DLD1 (cell line): ENCODE data around the gene ERN2.

Source experiments
- in situ Hi-C: cut with HindIII; loops from 2 replicates; pipeline ENCODE4 v1.10.0; 2017; ENCODE audit warnings: low sequenced_read_pairs

ERN2 gene

GRCh38 chr16:23689442-23690187, 23.4 kb downstream of the ERN2 start:
- in situ Hi-C loops = no loop called here

- in situ Hi-C loops = no loop called here
These were observed 25.8 kb downstream of the ERN2 start for GRCh38 chr16:23687034-23687808.

DNA sequence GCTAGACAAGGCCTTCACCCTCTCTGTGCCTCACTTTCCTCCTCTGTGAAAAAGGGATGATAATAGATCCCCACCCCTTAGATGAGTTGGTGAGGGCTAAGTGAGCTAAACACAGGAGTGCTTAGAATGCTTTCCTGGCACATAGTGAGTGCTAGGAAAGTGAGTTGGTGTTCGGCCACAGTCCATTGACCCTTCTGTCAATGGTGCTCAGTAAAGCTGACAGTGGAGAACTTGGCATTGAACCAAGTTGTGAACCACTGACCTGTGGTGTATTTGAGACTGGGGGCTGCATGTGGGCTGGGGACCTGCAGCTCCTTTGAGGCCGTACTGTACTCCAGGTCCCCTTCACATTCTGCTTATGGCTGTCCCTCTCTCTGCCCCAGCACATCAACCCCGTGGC, 29.5 kb downstream of the ERN2 start:
- in situ Hi-C loops = no loop called here

DNA sequence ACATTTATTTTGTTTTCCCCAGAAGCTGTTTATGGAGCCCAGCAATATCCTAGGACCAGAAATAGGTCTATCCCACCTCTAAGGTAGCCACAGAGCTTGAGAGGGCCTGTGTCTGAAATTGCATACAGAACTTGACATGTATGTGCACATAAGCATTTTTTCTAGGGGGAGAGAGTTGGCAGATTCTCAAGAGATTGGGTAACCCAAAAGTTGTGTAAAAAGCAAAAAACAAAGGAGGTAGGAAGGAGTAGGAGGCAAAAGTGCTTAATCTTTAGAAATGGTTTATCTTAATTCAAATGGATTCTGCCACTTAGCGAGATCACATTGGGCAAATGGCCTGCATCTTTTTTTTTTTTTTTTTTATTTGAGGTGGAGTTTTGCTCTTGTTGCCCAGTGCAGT, 30.8 kb downstream of the ERN2 start:
- in situ Hi-C loops = no loop called here

GRCh38 chr16:23679986-23680336, 33.1 kb downstream of the ERN2 start:
- in situ Hi-C loops = no loop called here

GRCh38 chr16:23679274-23679985, 33.6 kb downstream of the ERN2 start:
- in situ Hi-C loops = no loop called here

GRCh38 chr16:23678430-23679273, 34.4 kb downstream of the ERN2 start, which contains the start of gene PLK1:
TSS of gene PLK1 (plus strand) at chr16:23678889. CDS start at chr16:23678933, 44 bp downstream.
- in situ Hi-C loops = no loop called here

- in situ Hi-C loops = no loop called here
These were observed 36.0 kb downstream of the ERN2 start for GRCh38 chr16:23676924-23677480.

DNA sequence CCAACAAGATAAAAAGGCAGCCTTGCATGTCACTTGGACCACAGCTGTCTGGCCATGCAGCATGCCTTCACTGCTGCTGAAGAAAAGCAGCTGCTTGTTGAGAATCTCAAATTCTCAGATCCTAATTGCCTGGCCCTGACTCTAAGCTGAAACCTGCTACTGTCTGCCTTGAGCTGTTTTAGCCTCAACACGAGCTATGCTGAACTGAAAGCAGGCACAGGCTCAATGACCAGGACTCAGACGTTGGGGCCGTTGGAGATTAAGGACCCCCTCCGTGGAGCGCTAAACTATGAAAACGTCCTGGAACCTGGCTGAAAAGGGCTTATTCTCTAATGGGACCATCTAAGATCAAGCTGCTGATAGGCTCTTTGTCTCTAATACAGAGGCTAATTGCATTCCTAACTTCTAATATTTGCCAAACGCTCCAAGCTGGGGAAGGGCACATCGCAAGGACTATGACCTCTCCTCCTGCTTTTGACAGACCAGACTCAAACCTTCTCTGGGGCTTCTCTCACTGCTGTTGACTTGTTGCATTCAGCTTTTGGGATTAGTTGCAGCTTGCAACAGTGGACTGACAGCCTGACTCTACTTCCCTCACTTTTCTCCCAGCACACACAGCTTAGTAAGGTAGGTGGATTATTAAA, 38.9 kb downstream of the ERN2 start:
- in situ Hi-C loops = no loop called here

GRCh38 chr16:23670137-23670776, 42.8 kb downstream of the ERN2 start:
- in situ Hi-C loops = no loop called here

GRCh38 chr16:23668873-23669272, 44.1 kb downstream of the ERN2 start:
- in situ Hi-C loops = no loop called here

GRCh38 chr16:23668225-23668624, 44.8 kb downstream of the ERN2 start:
- in situ Hi-C loops = no loop called here

DNA sequence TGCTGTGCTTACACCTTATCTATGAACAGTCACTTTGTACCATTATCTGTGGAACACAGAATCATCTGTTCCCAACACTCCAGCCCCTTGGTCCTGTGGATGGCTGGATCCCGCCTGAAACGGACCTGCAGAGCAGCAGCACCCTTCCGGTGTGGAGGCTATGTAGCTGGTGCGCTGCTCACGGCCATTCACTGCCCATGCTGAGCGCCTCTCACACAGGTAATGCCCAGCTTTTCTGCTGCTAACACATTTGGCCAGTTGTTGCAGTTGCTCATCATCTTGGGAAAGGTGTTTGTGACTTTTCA, 45.7 kb downstream of the ERN2 start:
- in situ Hi-C loops = no loop called here

- in situ Hi-C loops = no loop called here
These were observed 46.3 kb downstream of the ERN2 start for GRCh38 chr16:23666571-23667354.

- in situ Hi-C loops = no loop called here
These were observed 49.1 kb downstream of the ERN2 start for GRCh38 chr16:23663918-23664317.

- in situ Hi-C loops = no loop called here
These were observed 61.0 kb downstream of the ERN2 start for GRCh38 chr16:23651943-23652468.

- in situ Hi-C loops = no loop called here
These were observed 62.2 kb downstream of the ERN2 start for GRCh38 chr16:23650674-23651416.

DNA sequence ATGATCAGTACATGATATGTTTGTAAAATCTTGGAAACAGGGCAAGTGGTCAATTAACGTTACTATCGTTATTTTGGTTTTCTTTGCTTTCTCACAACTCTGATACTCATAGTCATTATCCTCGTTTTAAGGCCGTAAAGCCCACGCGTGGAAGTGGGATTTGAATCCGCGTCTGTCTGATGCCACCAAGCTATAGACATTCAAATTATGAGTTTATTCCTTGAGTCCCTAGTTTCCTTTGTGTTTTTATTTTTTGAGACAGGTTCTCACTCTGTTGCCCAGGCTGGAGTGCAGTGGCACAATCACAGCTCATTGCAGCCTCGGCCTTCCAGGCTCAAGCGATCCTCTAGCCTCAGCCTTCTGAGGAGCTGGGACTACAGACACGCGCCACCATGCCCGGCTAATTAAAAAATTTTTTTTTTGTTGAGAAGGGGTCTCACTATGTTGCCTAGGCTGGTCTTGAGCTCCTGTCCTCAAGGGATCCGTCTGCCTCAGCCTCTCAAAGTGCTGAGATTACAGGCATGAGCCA, 70.7 kb downstream of the ERN2 start:
- in situ Hi-C loops = no loop called here
